GM21529 (cell line): ENCODE measurements around the gene LAPTM5.
"Not testable (repeated sequence)": the region's sequence is repeated elsewhere in the genome, so short reads cannot be mapped to it uniquely, and the experiment has no call there.

Experiments
- ATAC-seq: cut with Tn5 transposase; IDR thresholded peaks from one replicate; pipeline ENCODE4 v1.9.1; 2021; ENCODE audit not compliant: unreplicated experiment

The LAPTM5 gene

DNA sequence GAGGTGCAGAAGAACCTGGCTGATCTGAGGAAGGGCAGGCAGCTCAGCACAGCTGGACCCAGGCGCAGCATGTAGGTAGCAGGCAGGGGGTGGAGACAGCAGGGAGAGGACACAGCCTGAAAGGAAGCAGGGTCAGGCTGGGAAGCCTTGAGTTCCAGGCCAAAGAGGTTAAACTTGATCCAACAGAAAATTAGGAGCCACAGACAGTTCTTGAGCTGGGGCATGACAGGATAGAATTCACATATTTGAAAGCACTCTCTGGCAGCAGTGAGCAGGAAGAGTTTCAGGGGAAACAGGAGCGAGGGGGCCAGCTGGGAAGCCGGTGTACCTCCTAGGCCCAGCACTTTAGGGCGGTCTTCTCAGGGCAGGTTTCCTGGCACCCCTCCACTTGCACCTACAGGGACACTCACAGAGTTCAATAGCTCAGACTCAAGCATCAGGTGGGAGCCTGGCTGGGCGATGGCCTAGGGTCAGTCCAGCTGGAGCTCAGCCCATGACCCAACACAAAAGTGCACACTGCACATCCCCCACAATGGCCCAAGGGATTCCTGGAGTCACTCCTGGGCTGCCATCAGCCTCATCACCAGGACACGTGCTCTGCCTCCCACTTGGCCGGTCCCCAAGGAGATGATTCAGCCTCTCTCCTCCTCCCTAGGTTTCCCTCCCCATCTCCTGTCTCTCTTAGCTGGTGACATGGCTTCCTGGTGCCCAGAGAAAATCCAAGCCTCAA, 56.9 kb downstream of the LAPTM5 start:
- ATAC-seq: no peak

- no peak for ATAC-seq
Observed at GRCh38 chr1:30699762-30700161, 57.8 kb downstream of the LAPTM5 start.

GRCh38 chr1:30698401-30698981, 59.1 kb downstream of the LAPTM5 start:
- ATAC-seq: no peak

- ATAC-seq: no peak
Observed at GRCh38 chr1:30697571-30698376, 59.8 kb downstream of the LAPTM5 start.

DNA sequence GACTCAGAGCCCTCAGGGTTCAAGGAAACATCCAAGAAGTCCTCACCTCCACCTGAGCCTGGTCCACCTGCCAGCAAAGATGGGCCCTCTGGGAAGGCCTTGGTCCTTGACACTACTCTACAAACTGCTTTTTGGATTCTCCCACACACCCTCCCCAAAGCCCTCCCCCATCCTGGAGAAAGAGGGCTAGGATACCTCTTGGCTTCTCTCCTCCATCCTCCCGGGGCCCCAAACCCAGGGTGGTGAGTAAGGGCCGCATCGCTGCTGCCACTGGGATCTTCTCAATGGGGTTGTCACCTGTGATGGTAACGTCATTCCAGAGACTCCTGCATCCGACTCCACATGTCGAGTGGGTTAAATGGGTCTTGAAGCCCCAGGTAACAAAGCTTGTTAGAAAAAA, 60.7 kb downstream of the LAPTM5 start:
- ATAC-seq: no peak

DNA sequence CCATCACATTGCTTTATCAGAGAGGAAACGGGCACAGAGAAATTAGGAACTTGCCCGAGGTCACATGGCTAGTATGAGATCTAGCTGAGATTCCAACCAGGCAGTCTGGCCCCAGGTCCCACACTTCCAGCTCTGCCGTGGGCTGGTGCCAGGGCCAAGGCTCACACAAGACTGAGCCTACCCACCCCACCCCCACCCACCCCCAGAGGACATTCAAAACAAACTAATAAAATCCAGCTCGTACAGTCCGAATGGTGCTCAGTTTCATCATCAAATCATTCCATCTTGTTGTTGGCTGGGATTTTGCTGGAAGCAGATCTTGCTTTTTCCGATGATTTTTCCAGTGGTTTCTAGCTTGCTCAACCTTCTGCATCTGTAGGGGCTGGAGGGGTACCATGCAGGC, 62.1 kb downstream of the LAPTM5 start:
- no peak for ATAC-seq

- no peak for ATAC-seq
Observed at GRCh38 chr1:30694280-30695175, 63.0 kb downstream of the LAPTM5 start.

- no peak for ATAC-seq
Observed at GRCh38 chr1:30693822-30694221, 63.8 kb downstream of the LAPTM5 start.

GRCh38 chr1:30693366-30693765, 64.2 kb downstream of the LAPTM5 start:
- no peak for ATAC-seq

DNA sequence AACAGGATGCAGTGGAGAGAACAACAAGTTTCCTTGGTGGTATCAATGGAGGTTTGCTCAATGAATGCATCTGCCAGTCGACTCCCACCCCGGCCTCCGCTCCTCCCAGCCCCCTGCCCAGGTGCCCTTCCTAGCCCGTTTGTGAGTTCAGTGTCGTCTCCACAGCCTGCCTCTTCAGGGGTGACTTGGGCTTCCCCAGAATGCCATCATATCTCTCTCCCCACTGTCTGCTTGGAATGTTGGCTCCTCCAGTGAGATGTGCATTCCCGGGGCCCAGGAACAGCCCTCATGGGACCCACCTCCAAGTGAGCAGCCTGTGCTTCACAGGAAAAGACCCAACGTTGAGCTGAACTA, 64.6 kb downstream of the LAPTM5 start:
- ATAC-seq: no peak

GRCh38 chr1:30692201-30692947, 65.2 kb downstream of the LAPTM5 start:
- ATAC-seq: no peak

GRCh38 chr1:30691480-30691879, 66.1 kb downstream of the LAPTM5 start:
- ATAC-seq: no peak

DNA sequence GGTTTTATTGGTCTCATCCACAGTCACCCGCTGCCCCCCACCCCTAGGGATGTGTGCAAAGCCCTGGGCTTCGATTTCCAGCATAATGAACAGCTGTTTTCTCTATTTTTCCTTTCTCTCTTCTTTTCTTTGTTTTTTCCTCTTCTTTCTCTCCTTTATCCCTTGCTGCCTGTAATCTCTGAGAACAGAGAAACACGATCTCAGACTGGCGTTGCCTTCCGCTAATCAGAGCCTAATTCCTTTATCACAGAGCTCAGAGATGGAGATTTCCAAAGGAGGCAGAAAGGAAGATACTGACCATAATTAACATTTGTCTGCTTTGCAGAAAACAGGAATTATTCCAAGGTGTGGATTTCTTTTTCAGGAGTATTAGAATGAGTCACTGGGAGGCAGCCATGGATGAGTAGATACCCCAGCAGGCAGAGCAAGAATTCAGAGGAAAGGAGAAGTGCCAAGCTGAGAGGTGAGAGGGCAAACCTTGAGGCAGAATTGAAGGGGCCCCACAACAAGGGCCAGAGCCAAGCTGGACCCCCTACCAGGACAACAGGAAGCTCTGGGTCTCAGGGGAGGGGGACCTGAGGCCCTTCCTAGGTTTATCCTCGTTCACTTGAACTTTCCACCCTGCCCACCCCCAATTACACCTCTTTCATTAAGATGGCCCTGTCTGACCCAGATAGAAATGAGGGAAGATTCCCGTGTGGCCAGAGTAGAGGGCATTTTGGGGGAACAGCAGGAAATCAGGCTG, 67.5 kb downstream of the LAPTM5 start:
- no peak for ATAC-seq

- ATAC-seq: no peak
Observed at GRCh38 chr1:30688920-30689794, 68.4 kb downstream of the LAPTM5 start.

GRCh38 chr1:30688516-30688915, 69.1 kb downstream of the LAPTM5 start:
- ATAC-seq: not testable (repeated sequence)

DNA sequence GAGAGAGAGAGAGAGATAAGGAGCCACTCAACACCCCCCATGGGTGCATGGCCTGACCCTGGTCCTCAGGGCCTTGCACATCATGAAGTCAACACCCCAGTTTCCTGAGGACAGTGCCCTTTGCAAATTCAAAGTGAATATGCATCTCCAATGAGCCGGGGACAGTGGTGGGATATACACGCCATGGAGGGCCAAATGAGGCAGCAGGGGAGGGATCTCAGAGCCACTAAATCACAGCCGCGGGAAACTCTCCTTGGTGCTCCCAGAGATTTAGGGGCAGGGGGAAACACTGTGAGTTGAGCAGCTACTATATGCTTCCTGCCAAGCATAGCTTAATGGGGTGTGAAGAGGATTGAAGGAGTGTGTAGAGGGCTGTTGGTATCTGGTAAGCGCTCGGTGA, 69.7 kb downstream of the LAPTM5 start:
- ATAC-seq: no peak

DNA sequence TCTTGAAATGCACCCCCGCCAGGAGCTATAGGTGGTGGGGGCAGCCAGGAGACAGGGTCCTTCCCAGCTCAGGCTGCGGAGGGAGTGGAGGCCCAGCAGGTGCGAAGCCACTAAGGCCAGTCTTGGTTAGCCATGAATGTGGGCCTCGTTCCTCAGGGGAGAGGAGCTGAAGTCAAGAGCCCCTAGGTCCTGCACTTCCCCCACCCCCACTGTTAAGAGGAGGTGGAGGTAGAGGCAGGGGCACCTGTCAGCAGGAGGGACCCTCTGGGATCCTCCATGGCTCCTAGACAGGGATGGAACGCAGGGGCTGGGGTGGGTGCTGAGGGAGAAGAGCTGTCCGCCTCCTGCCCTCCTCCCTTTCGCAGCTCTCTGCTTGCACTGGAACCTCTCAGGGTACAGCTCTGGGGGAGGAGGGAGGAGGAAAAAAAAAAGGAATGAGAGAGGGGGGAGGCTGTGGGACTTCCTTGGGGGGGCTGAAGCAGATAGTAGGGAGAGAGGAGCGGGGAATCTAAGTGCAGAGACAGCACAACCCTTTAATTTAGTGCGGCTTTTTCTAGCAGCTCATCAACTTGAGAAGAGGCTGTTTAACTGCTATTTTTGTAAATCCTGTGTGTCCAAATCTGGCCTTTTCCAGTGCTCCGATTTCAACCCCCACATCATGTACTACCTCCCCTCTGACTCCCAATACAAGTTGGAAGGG, 71.2 kb downstream of the LAPTM5 start:
- ATAC-seq: no peak

GRCh38 chr1:30685796-30686165, 71.8 kb downstream of the LAPTM5 start:
- ATAC-seq: no peak
